Liver (tissue), 3 donors: ENCODE measurements around the gene TMEM14A.

Experiments used
- ATF3 ChIP-seq: IDR thresholded peaks from 2 replicates; pipeline ENCODE4 v1.6.1; 2016; ENCODE audit warnings: antibody characterized with exemption
- CTCF ChIP-seq: fragments of 150-350 bp; IDR thresholded peaks from 2 replicates; pipeline ENCODE4 v1.5.1; 2017; ENCODE audit warnings: improper control_type of control experiment, low read depth, low read length; ENCODE audit not compliant: missing input control
- MAX ChIP-seq: IDR thresholded peaks from 2 replicates; pipeline ENCODE4 v1.6.1; 2016; ENCODE audit warnings: antibody characterized with exemption
- REST ChIP-seq: IDR thresholded peaks from 2 replicates; pipeline ENCODE4 v1.6.1; 2016; ENCODE audit warnings: antibody characterized with exemption, mild to moderate bottlenecking
- donor health status: healthy.
- donor health status: healthy.

GRCh38 chr6:52653151-52653550 lies 17.8 kb upstream of the TMEM14A start:
- TF ChIP-seq CTCF (no peak), REST (no peak), ATF3 (no peak), MAX (no peak)
